ENCODE data around the gene TOP3B.
A peak's percentile ranks its signal among the peaks of the same experiment; 100 is the strongest.

TOP3B gene

GRCh38 chr22:21961886-21962654, 20.5 kb downstream of the TOP3B start:
- no peak for DNase-seq (ENCODE audit: low spot score)

- no peak for DNase-seq (ENCODE audit: low spot score)
These were observed 21.3 kb downstream of the TOP3B start for GRCh38 chr22:21961127-21961867.

GRCh38 chr22:21960200-21961126, 22.1 kb downstream of the TOP3B start:
- DNase-seq (ENCODE audit: low spot score): no peak

- DNase-seq (ENCODE audit: low spot score): no peak
These were observed 23.1 kb downstream of the TOP3B start for GRCh38 chr22:21959274-21960074.

- DNase-seq (ENCODE audit: low spot score): no peak
These were observed 24.0 kb downstream of the TOP3B start for GRCh38 chr22:21958360-21959273.

GRCh38 chr22:21952586-21953571, 29.7 kb downstream of the TOP3B start, which contains the start of gene PPM1F:
TSS of gene PPM1F (minus strand) at chr22:21952848. CDS start at chr22:21946048, 6,800 bp downstream.
- DNase-seq (ENCODE audit: low spot score): peak; percentile 88

GRCh38 chr22:21951931-21952465, 30.6 kb downstream of the TOP3B start:
- no peak for DNase-seq (ENCODE audit: low spot score)

- no peak for DNase-seq (ENCODE audit: low spot score)
These were observed 31.5 kb downstream of the TOP3B start for GRCh38 chr22:21951062-21951461.

- no peak for DNase-seq (ENCODE audit: low spot score)
These were observed 32.6 kb downstream of the TOP3B start for GRCh38 chr22:21949948-21950347.

GRCh38 chr22:21949569-21949918, 33.0 kb downstream of the TOP3B start:
- DNase-seq (ENCODE audit: low spot score): no peak

GRCh38 chr22:21948824-21949568, 33.6 kb downstream of the TOP3B start:
- DNase-seq (ENCODE audit: low spot score): no peak

GRCh38 chr22:21948390-21948789, 34.2 kb downstream of the TOP3B start:
- no peak for DNase-seq (ENCODE audit: low spot score)

GRCh38 chr22:21947040-21948014, 35.3 kb downstream of the TOP3B start:
- DNase-seq (ENCODE audit: low spot score): no peak

- no peak for DNase-seq (ENCODE audit: low spot score)
These were observed 36.2 kb downstream of the TOP3B start for GRCh38 chr22:21946262-21946925.

GRCh38 chr22:21945453-21946261, 36.9 kb downstream of the TOP3B start:
- no peak for DNase-seq (ENCODE audit: low spot score)
